Bone marrow (tissue), 2 donors: ENCODE measurements around the gene KIRREL3.
"Not testable (repeated sequence)": the region's sequence is repeated elsewhere in the genome, so short reads cannot be mapped to it uniquely, and the experiment has no call there.

Experiments
- DNase-seq, 2 donors: peaks; one replicate each; lab custom pipeline; 2025; lab: John Stamatoyannopoulos, UW

The KIRREL3 gene

GRCh38 chr11:126952533-126952932 is 48.0 kb downstream of the KIRREL3 start:
- not testable (repeated sequence) for DNase-seq

GRCh38 chr11:126951465-126951864 is 49.1 kb downstream of the KIRREL3 start:
- no peak for DNase-seq

GRCh38 chr11:126949066-126949891 is 51.3 kb downstream of the KIRREL3 start:
- DNase-seq, result no peak

GRCh38 chr11:126948563-126948962 is 52.0 kb downstream of the KIRREL3 start:
- DNase-seq, result no peak

- DNase-seq, result no peak
Measured at GRCh38 chr11:126945319-126945718, 55.3 kb downstream of the KIRREL3 start.

- no peak for DNase-seq
Measured at GRCh38 chr11:126943316-126943715, 57.3 kb downstream of the KIRREL3 start.

GRCh38 chr11:126942146-126942545 is 58.4 kb downstream of the KIRREL3 start:
- DNase-seq, result no peak

- DNase-seq, result no peak
Measured at GRCh38 chr11:126939552-126939951, 61.0 kb downstream of the KIRREL3 start.

- no peak for DNase-seq
Measured at GRCh38 chr11:126938718-126939117, 61.9 kb downstream of the KIRREL3 start.

GRCh38 chr11:126930091-126930841 is 70.3 kb downstream of the KIRREL3 start:
- no peak for DNase-seq

GRCh38 chr11:126929179-126930061 is 71.2 kb downstream of the KIRREL3 start:
- no peak for DNase-seq

GRCh38 chr11:126927623-126928022 is 72.9 kb downstream of the KIRREL3 start:
- no peak for DNase-seq

- no peak for DNase-seq
Measured at GRCh38 chr11:126926376-126926791, 74.2 kb downstream of the KIRREL3 start.

- DNase-seq, result no peak
Measured at GRCh38 chr11:126925321-126926093, 75.1 kb downstream of the KIRREL3 start.

GRCh38 chr11:126924376-126925040 is 76.1 kb downstream of the KIRREL3 start:
- no peak for DNase-seq

GRCh38 chr11:126920833-126921232 is 79.7 kb downstream of the KIRREL3 start:
- DNase-seq, result no peak

- no peak for DNase-seq
Measured at GRCh38 chr11:126919147-126919823, 81.3 kb downstream of the KIRREL3 start.

GRCh38 chr11:126918556-126918955 is 82.0 kb downstream of the KIRREL3 start:
- no peak for DNase-seq

- no peak for DNase-seq
Measured at GRCh38 chr11:126917531-126918204, 82.9 kb downstream of the KIRREL3 start.

GRCh38 chr11:126915430-126915829 is 85.1 kb downstream of the KIRREL3 start:
- no peak for DNase-seq
